Gastroesophageal sphincter (tissue), 3 donors: ENCODE data around the gene COL4A2.

Source experiments
- CTCF ChIP-seq, 4 experiments: fragments of 200-600 bp in 2 of 4; fragments of 450-650 bp in 2 of 4; sonication (generic) in 1 of 4; IDR thresholded peaks; one replicate each; pipeline ENCODE4 v1.5.1; 2017 to 2019; ENCODE audit warnings: antibody characterized with exemption in 4 of 4, mild to moderate bottlenecking in 2 of 4, moderate library complexity in 2 of 4
- POLR2A ChIP-seq, 2 donors: fragments of 450-650 bp; IDR thresholded peaks; one replicate each; pipeline ENCODE4 v1.6.1; 2017; ENCODE audit warnings: antibody characterized with exemption in 2 of 2, mild to moderate bottlenecking in 2 of 2, moderate library complexity in 1 of 2
- POLR2AphosphoS5 ChIP-seq: sonication (generic); formaldehyde crosslinking; IDR thresholded peaks from one replicate; pipeline ENCODE4 v1.6.1; 2017; ENCODE audit warnings: antibody characterized with exemption

- no peak for TF ChIP-seq POLR2A (IDR thresholded peaks at IDR 0.05)
- TF ChIP-seq CTCF (IDR thresholded peaks at IDR 0.05), result no peak
- no peak for TF ChIP-seq POLR2AphosphoS5
These were observed 194.1 kb downstream of the COL4A2 start for GRCh38 chr13:110501188-110501587.
